Esophagus squamous epithelium (tissue), 5 donors: ENCODE data around the gene ARL5B. TPM values are rescaled to one million over a fixed set of nuclear protein-coding genes. Genes with fewer than 3 reads are reported as not detected.

ENCODE experiments used
- DNase-seq: peaks from one replicate; lab custom pipeline; 2025; lab: John Stamatoyannopoulos, UW
- H3K27ac ChIP-seq, 4 donors: fragments of 200-600 bp; sonication (generic); one replicate each; pipeline ENCODE4 v1.5.1; 2016 to 2019; ENCODE audit warnings: mild to moderate bottlenecking in 1 of 4
- H3K27me3 ChIP-seq, 4 donors: fragments of 200-600 bp; sonication (generic); 1 replicate in 3 of 4; 2 replicates in 1 of 4; pipeline versions ENCODE4 v1.5.1 to v1.6.0; 2017 to 2021; ENCODE audit warnings: antibody characterized with exemption in 1 of 4
- H3K36me3 ChIP-seq, 3 donors: fragments of 200-600 bp; sonication (generic); one replicate each; pipeline ENCODE4 v1.5.1; 2016 to 2019
- H3K4me1 ChIP-seq, 3 donors: fragments of 200-600 bp; sonication (generic); one replicate each; pipeline ENCODE4 v1.5.1; 2017 to 2019
- H3K4me3 ChIP-seq, 4 donors: fragments of 200-600 bp; sonication (generic); 1 replicate in 3 of 4; 2 replicates in 1 of 4; pipeline ENCODE4 v1.5.1; 2016 to 2019; ENCODE audit warnings: mild to moderate bottlenecking in 2 of 4, moderate library complexity in 1 of 4
- H3K9me3 ChIP-seq, 3 donors: fragments of 200-600 bp; sonication (generic); one replicate each; pipeline ENCODE4 v1.5.1; 2016 to 2019
- POLR2A ChIP-seq, 4 donors: fragments of 450-650 bp; IDR thresholded peaks; one replicate each; pipeline ENCODE4 v1.6.1; 2017; ENCODE audit warnings: antibody characterized with exemption in 4 of 4, mild to moderate bottlenecking in 4 of 4, moderate library complexity in 3 of 4
- WGBS, 2 donors: methylation state at CpG; one replicate each; pipeline ENCODE4 v1.1.5; 2018; 5-methylcytosine and 5-hydroxymethylcytosine counted together
- intact Hi-C: fragments of 100-400 bp; cut with DNase I; formaldehyde crosslinking; loops from one replicate; pipeline ENCODE4 v1.15.0; 2022
- total RNA-seq, 4 donors: library from RNA; depleted of rRNA; stranded (reverse); fragments of >200 nt; gene quantifications; one replicate each; pipeline ENCODE4 v1.1.0, GENCODE V29; 2016
- TF ChIP-seq, protein P1 (sequence below), 6 experiments: fragments of 450-650 bp in 4 of 6; fragments of 200-600 bp in 2 of 6; sonication (generic) in 2 of 6; IDR thresholded peaks; one replicate each; pipeline ENCODE4 v1.5.1; 2016 to 2019; ENCODE audit warnings: antibody characterized with exemption in 6 of 6, mild to moderate bottlenecking in 4 of 6, moderate library complexity in 4 of 6
- donor health status: DM: yes; HTN: yes; CAD: no.

ARL5B gene
- total RNA-seq, 4 donors from 2014 or later = 11.8 to 24.5 (median 12.5) TPM

GRCh38 chr10:18699849-18700840 lies 40.9 kb downstream of the ARL5B start:
- intact Hi-C loops = no loop called here
- Histone ChIP-seq H3K36me3 (no peaks in the 10 kb centered on the region), H3K9me3 (no peaks in the 10 kb centered on the region), H3K27me3 (no peaks in the 10 kb centered on the region), H3K4me1 (peaks cover 0 to 6% (median 0%) of the 10 kb centered on the region in 3 donors), H3K27ac (no peak overlapping the region), H3K4me3 (no peak overlapping the region)
- no peak for DNase-seq
- TF ChIP-seq, protein P1, sequence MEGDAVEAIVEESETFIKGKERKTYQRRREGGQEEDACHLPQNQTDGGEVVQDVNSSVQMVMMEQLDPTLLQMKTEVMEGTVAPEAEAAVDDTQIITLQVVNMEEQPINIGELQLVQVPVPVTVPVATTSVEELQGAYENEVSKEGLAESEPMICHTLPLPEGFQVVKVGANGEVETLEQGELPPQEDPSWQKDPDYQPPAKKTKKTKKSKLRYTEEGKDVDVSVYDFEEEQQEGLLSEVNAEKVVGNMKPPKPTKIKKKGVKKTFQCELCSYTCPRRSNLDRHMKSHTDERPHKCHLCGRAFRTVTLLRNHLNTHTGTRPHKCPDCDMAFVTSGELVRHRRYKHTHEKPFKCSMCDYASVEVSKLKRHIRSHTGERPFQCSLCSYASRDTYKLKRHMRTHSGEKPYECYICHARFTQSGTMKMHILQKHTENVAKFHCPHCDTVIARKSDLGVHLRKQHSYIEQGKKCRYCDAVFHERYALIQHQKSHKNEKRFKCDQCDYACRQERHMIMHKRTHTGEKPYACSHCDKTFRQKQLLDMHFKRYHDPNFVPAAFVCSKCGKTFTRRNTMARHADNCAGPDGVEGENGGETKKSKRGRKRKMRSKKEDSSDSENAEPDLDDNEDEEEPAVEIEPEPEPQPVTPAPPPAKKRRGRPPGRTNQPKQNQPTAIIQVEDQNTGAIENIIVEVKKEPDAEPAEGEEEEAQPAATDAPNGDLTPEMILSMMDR (IDR thresholded peaks at IDR 0.05) = no peak
- no peak for TF ChIP-seq POLR2A (IDR thresholded peaks at IDR 0.05)
- WGBS, 2 donors = 16 to 35% methylated on average over 6 of the region's 6 CpGs

DNA sequence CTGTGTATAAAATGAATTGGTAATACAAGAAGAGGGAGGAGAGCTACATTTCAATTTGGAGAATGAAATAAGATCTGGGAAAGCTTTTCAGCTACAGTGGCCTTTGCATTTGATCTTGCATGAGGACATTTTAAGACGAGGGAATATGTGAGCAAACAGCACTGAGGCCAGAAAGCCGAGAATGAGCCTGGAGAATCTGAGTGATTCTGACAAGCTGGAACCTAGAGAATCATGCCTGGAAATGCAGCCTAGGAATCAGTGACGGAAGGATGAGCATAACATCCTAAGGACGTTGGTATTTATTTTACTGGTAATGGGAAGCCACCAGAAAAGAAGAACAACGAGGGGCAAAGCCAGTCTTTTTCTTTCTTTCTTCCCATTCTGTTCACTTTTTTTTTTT lies 44.3 kb downstream of the ARL5B start:
- H3K27me3 ChIP-seq = no peaks in the 10 kb centered on the region
- no peak for TF ChIP-seq POLR2A (IDR thresholded peaks at IDR 0.05)
- TF ChIP-seq, protein P1 (IDR thresholded peaks at IDR 0.05) = no peak
- 73 to 75% methylated on average over 5 of the region's 5 CpGs for WGBS, 2 donors

GRCh38 chr10:18710201-18710653 lies 51.0 kb downstream of the ARL5B start:
- DNase-seq = no peak
- H3K4me1 ChIP-seq = peaks cover 0 to 16% (median 3%) of the 10 kb centered on the region in 3 donors
- no peak overlapping the region for H3K4me3 ChIP-seq
- no peaks in the 10 kb centered on the region for H3K36me3 ChIP-seq
- intact Hi-C loops = no loop called here
- H3K27me3 ChIP-seq = no peaks in the 10 kb centered on the region
- H3K27ac ChIP-seq = no peak overlapping the region
- TF ChIP-seq, protein P1 (IDR thresholded peaks at IDR 0.05) = no peak
- TF ChIP-seq POLR2A (IDR thresholded peaks at IDR 0.05) = no peak
- no peaks in the 10 kb centered on the region for H3K9me3 ChIP-seq
- 87 to 91% methylated on average over 16 to 17 of the region's 31 CpGs for WGBS, 2 donors

More for the DNA sequence above, 44.3 kb downstream of the ARL5B start:
- DNase-seq = no peak
- Histone ChIP-seq H3K9me3 (no peaks in the 10 kb centered on the region), H3K4me1 (peaks cover 0 to 6% (median 0%) of the 10 kb centered on the region in 3 donors), H3K27ac (no peak overlapping the region), H3K4me3 (no peak overlapping the region), H3K36me3 (no peaks in the 10 kb centered on the region)
- intact Hi-C loops = no loop called here

- H3K27me3 ChIP-seq = no peaks in the 10 kb centered on the region
- DNase-seq = no peak
- intact Hi-C loops = no loop called here
- no peak for TF ChIP-seq POLR2A (IDR thresholded peaks at IDR 0.05)
- TF ChIP-seq, protein P1 (IDR thresholded peaks at IDR 0.05) = no peak
- H3K36me3 ChIP-seq = no peaks in the 10 kb centered on the region
- H3K9me3 ChIP-seq = no peaks in the 10 kb centered on the region
- H3K4me1 ChIP-seq = peaks cover 0 to 16% (median 3%) of the 10 kb centered on the region in 3 donors
- no peak overlapping the region for H3K4me3 ChIP-seq
- 21 to 40% methylated on average over 6 of the region's 6 CpGs for WGBS, 2 donors
- H3K27ac ChIP-seq = peak overlapping the region in 3 of 4 donors; percentile 11 to 49 (median 37)
These were observed 53.8 kb downstream of the ARL5B start for GRCh38 chr10:18713077-18713476.

- H3K27ac ChIP-seq = no peak overlapping the region
- no peaks in the 10 kb centered on the region for H3K4me1 ChIP-seq
- TF ChIP-seq, protein P1 (IDR thresholded peaks at IDR 0.05) = no peak
- no peak for TF ChIP-seq POLR2A (IDR thresholded peaks at IDR 0.05)
- intact Hi-C loops = no loop called here
- no peaks in the 10 kb centered on the region for H3K27me3 ChIP-seq
- no peak for DNase-seq
- H3K36me3 ChIP-seq = no peaks in the 10 kb centered on the region
- H3K4me3 ChIP-seq = no peak overlapping the region
- 80 to 100% methylated on average over 1 of the region's 1 CpG for WGBS, 2 donors
- H3K9me3 ChIP-seq = no peaks in the 10 kb centered on the region
These were observed 59.8 kb downstream of the ARL5B start for GRCh38 chr10:18718991-18719390.
